Measurements from ENCODE around the gene GPR25.

Gene GPR25

GRCh38 chr1:200850554-200850953, 22.2 kb upstream of the GPR25 start:
- Histone ChIP-seq H3K79me2 (ENCODE audit: low read length) (no peaks in the 10 kb centered on the region), H2AFZ (ENCODE audit: low read length) (no peak overlapping the region), H4K20me1 (ENCODE audit: insufficient read depth, low read length) (no peaks in the 10 kb centered on the region), H3K27ac (ENCODE audit: low read length) (no peak overlapping the region), H3K9ac (ENCODE audit: low read length) (no peak overlapping the region), H3F3A (ENCODE audit: insufficient read depth, low read length) (no peaks in the 10 kb centered on the region), H3K36me3 (replicated peaks; ENCODE audit: insufficient read depth, low read length) (peaks cover 3% of the 10 kb centered on the region; the same call in 1 of the 2 replicates), H3K9me2 (replicated peaks; ENCODE audit: insufficient read depth, low read length) (no peaks in the 10 kb centered on the region), H3K4me1 (ENCODE audit: low read length) (no peaks in the 10 kb centered on the region), H3K27me3 (replicated peaks; ENCODE audit: insufficient read depth, low read length) (no peaks in the 10 kb centered on the region), H3K9me3 (replicated peaks; ENCODE audit: insufficient read depth, low read length) (no peaks in the 10 kb centered on the region), H3K4me2 (ENCODE audit: low read depth, low read length) (no peak overlapping the region), H3K4me3 (ENCODE audit: low read length) (no peak overlapping the region)
- TF ChIP-seq EZH2phosphoT487 (IDR thresholded peaks at IDR 0.05; ENCODE audit: low read length): no peak
- no peak for TF ChIP-seq CTCF (IDR thresholded peaks at IDR 0.05; ENCODE audit: low read length)
- no peak for TF ChIP-seq EZH2 (optimal IDR thresholded peaks at IDR 0.05; ENCODE audit: low read depth, low read length)
- no peak for DNase-seq

GRCh38 chr1:200856716-200857357, 15.9 kb upstream of the GPR25 start:
- no peak overlapping the region for H3K4me3 ChIP-seq (ENCODE audit: low read length)
- no peaks in the 10 kb centered on the region for H3K27me3 ChIP-seq (replicated peaks; ENCODE audit: insufficient read depth, low read length)
- no peak overlapping the region for H3K27ac ChIP-seq (ENCODE audit: low read length)
- TF ChIP-seq CTCF (IDR thresholded peaks at IDR 0.05; ENCODE audit: low read length) (no peak), EZH2 (optimal IDR thresholded peaks at IDR 0.05; ENCODE audit: low read depth, low read length) (no peak), EZH2phosphoT487 (IDR thresholded peaks at IDR 0.05; ENCODE audit: low read length) (no peak)
- H3K9me3 ChIP-seq (replicated peaks; ENCODE audit: insufficient read depth, low read length): no peaks in the 10 kb centered on the region
- no peaks in the 10 kb centered on the region for H3F3A ChIP-seq (ENCODE audit: insufficient read depth, low read length)
- no peaks in the 10 kb centered on the region for H4K20me1 ChIP-seq (ENCODE audit: insufficient read depth, low read length)
- H3K9ac ChIP-seq (ENCODE audit: low read length): no peak overlapping the region
- no peak overlapping the region for H3K4me2 ChIP-seq (ENCODE audit: low read depth, low read length)
- no peaks in the 10 kb centered on the region for H3K9me2 ChIP-seq (replicated peaks; ENCODE audit: insufficient read depth, low read length)
- H3K79me2 ChIP-seq (ENCODE audit: low read length): no peaks in the 10 kb centered on the region
- H3K4me1 ChIP-seq (ENCODE audit: low read length): peaks cover under 1% of the 10 kb centered on the region
- H3K36me3 ChIP-seq (replicated peaks; ENCODE audit: insufficient read depth, low read length): no peaks in the 10 kb centered on the region
- no peak for DNase-seq
- H2AFZ ChIP-seq (ENCODE audit: low read length): no peak overlapping the region

- Histone ChIP-seq H3K36me3 (replicated peaks; ENCODE audit: insufficient read depth, low read length) (no peaks in the 10 kb centered on the region), H3K4me1 (ENCODE audit: low read length) (peaks cover 11% of the 10 kb centered on the region), H3K4me3 (ENCODE audit: low read length) (no peak overlapping the region), H3K79me2 (ENCODE audit: low read length) (no peaks in the 10 kb centered on the region), H3K9ac (ENCODE audit: low read length) (no peak overlapping the region), H3K4me2 (ENCODE audit: low read depth, low read length) (no peak overlapping the region), H4K20me1 (ENCODE audit: insufficient read depth, low read length) (no peaks in the 10 kb centered on the region), H3K9me2 (replicated peaks; ENCODE audit: insufficient read depth, low read length) (no peaks in the 10 kb centered on the region), H3K9me3 (replicated peaks; ENCODE audit: insufficient read depth, low read length) (no peaks in the 10 kb centered on the region), H3K27ac (ENCODE audit: low read length) (no peak overlapping the region), H3F3A (ENCODE audit: insufficient read depth, low read length) (peaks cover 2% of the 10 kb centered on the region; the same call in 1 of the 2 replicates), H2AFZ (ENCODE audit: low read length) (no peak overlapping the region), H3K27me3 (replicated peaks; ENCODE audit: insufficient read depth, low read length) (no peaks in the 10 kb centered on the region)
- TF ChIP-seq EZH2 (optimal IDR thresholded peaks at IDR 0.05; ENCODE audit: low read depth, low read length) (no peak), EZH2phosphoT487 (IDR thresholded peaks at IDR 0.05; ENCODE audit: low read length) (no peak), CTCF (IDR thresholded peaks at IDR 0.05; ENCODE audit: low read length) (no peak)
- DNase-seq: no peak
Observed at GRCh38 chr1:200857804-200858203, 15.0 kb upstream of the GPR25 start.
